Mesendoderm (in vitro differentiated cells): Measurements from ENCODE around the gene TENM4.

Experiments used
- DNase-seq: peaks from one replicate; pipeline ENCODE4 v3.0.0; 2013
- H2AK5ac ChIP-seq: 2 replicates; pipeline ENCODE4 v1.6.1; 2013; ENCODE audit warnings: low read length, inconsistent platforms
- H2BK120ac ChIP-seq: 2 replicates; pipeline ENCODE4 v1.6.1; 2013; ENCODE audit warnings: low read depth, mild to moderate bottlenecking, low read length, moderate library complexity, mixed read lengths
- H2BK15ac ChIP-seq: replicated peaks from 2 replicates; pipeline ENCODE4 v1.6.1; 2013; ENCODE audit warnings: low read depth, mild to moderate bottlenecking, moderate library complexity
- H2BK5ac ChIP-seq: 2 replicates; pipeline ENCODE4 v1.6.1; 2013; ENCODE audit warnings: low read length, inconsistent platforms
- H3K18ac ChIP-seq: 2 replicates; pipeline ENCODE4 v1.6.1; 2013; ENCODE audit warnings: mild to moderate bottlenecking, low read length, mixed read lengths
- H3K23ac ChIP-seq: one replicate; pipeline ENCODE4 v1.6.1; 2013; ENCODE audit warnings: low read length
- H3K27ac ChIP-seq: 2 replicates; pipeline ENCODE4 v1.5.1; 2013; ENCODE audit warnings: low read depth, mild to moderate bottlenecking, inconsistent platforms, low read length, moderate library complexity
- H3K27me3 ChIP-seq: 2 replicates; pipeline ENCODE4 v1.6.1; 2013; ENCODE audit warnings: low read length, control low read depth, mild to moderate bottlenecking, inconsistent platforms; ENCODE audit not compliant: insufficient read depth, poor library complexity
- H3K36me3 ChIP-seq: 2 replicates; pipeline ENCODE4 v1.6.1; 2013; ENCODE audit warnings: low read length, inconsistent platforms; ENCODE audit not compliant: control insufficient read depth, insufficient read depth
- H3K4ac ChIP-seq: one replicate; pipeline ENCODE4 v1.6.1; 2013; ENCODE audit warnings: low read depth, mild to moderate bottlenecking, low read length, moderate library complexity
- H3K4me1 ChIP-seq: 2 replicates; pipeline ENCODE4 v1.6.1; 2013; ENCODE audit warnings: low read depth, low read length, inconsistent platforms; ENCODE audit not compliant: control insufficient read depth
- H3K4me2 ChIP-seq: 2 replicates; pipeline ENCODE4 v1.6.1; 2013; ENCODE audit warnings: low read length
- H3K4me3 ChIP-seq: 2 replicates; pipeline ENCODE4 v1.5.1; 2013; ENCODE audit warnings: mild to moderate bottlenecking, low read length
- H3K56ac ChIP-seq: one replicate; pipeline ENCODE4 v1.6.1; 2013; ENCODE audit warnings: low read length
- H3K79me1 ChIP-seq: 2 replicates; pipeline ENCODE4 v1.6.1; 2013; ENCODE audit warnings: low read length, inconsistent platforms
- H3K79me2 ChIP-seq: 2 replicates; pipeline ENCODE4 v1.6.1; 2013; ENCODE audit warnings: mild to moderate bottlenecking, low read length; ENCODE audit not compliant: control insufficient read depth, insufficient read depth
- H3K9ac ChIP-seq: 2 replicates; pipeline ENCODE4 v1.6.1; 2013; ENCODE audit warnings: low read length, inconsistent platforms
- H4K5ac ChIP-seq: one replicate; pipeline ENCODE4 v1.6.1; 2013; ENCODE audit warnings: low read length
- H4K8ac ChIP-seq: one replicate; pipeline ENCODE4 v1.6.1; 2013; ENCODE audit warnings: low read depth, mild to moderate bottlenecking, control low read depth, low read length, moderate library complexity
- WGBS: extraction: QIAGEN DNeasy Blood & Tissue Kit; methylation state at CpG from one replicate; pipeline ENCODE4 v1.1.7; 2013; ENCODE audit warnings: low lambda C conversion rate, missing lambda C conversion rate; ENCODE audit not compliant: insufficient coverage; ENCODE audit errors: extremely low coverage; 5-methylcytosine and 5-hydroxymethylcytosine counted together

The TENM4 gene

DNA sequence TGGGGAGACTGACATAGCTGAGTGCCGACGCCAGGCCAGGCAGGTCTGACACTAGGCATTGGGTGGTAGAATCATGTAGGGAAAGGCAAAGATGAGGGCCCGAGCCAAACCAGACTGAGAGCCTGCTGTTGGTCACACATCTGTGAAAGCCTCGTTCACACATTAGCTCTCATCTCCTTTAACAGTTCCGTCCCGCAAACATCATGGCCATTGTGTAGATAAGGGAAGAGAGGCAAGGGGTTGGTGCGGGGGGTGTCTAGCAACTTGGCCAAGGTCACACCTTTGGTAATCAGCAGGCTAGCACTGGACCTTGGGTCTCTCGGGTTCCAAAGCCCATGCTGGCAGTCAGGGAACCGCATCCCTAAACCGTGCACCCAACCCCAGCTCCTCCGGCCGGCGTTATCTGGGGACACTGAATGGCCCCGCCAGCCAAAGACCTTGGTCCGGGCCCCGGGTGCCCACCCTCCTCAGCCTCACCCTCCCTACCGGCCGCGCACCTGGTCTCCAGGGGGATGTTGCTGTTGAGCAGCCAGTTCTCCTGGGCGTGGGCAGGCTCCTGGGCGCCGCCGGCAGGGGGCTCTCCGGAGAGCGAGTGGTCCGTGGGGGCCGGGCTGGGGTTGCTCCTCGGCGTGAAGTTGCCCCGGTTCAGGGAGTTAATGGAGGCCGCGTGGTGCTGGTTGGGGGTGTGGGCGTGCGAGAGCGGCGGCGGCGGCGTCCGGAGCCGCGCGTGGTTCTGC, 537.9 kb downstream of the TENM4 start:
- Histone ChIP-seq H4K5ac (no peak overlapping the region), H3K18ac (no peak overlapping the region), H4K8ac (no peak overlapping the region), H3K27ac (no peak overlapping the region), H2BK15ac (no peak overlapping the region), H3K4ac (peak overlapping the region; percentile 20), H3K36me3 (peaks cover 1% of the 10 kb centered on the region), H3K27me3 (no peaks in the 10 kb centered on the region), H3K4me1 (peaks cover 4% of the 10 kb centered on the region), H3K79me2 (no peaks in the 10 kb centered on the region), H3K79me1 (no peaks in the 10 kb centered on the region), H2BK120ac (no peak overlapping the region), H3K4me3 (no peak overlapping the region), H2AK5ac (no peak overlapping the region), H3K56ac (peak overlapping the region; percentile 35), H3K9ac (no peak overlapping the region), H3K23ac (no peak overlapping the region), H3K4me2 (no peak overlapping the region), H2BK5ac (peak overlapping the region; percentile 20)
- WGBS = no CpG with 5 or more reads among the region's 43 CpGs
- peak; percentile 93 for DNase-seq

GRCh38 chr11:78901831-78902230, 539.0 kb downstream of the TENM4 start:
- WGBS = no CpG with 5 or more reads among the region's 5 CpGs
- no peak for DNase-seq
- H2BK120ac ChIP-seq = no peak overlapping the region

DNA sequence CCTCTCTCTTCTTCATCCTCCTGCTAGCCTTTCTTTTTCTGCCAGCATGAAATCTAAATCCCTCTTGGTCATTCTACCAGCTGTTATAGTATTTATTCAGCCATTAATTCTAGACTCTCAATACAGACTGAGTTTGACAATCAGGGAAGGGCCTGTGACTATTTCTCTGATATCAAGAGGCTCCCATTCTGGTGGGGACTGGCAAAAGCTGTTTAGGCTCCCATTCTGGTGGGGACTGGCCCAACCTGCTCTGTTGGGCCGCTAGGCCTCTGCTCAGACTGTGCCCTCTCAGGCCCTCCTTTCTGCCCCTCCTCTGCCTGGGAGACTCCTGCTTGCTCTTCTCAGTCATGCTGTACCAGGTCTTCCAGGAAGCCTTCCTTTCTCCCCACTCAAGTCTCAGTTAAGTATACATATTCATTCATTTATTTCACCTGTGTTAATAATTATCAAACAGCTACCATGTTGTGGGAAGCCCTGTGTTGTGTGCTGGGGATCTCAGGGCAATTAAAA, 542.5 kb downstream of the TENM4 start:
- H2BK15ac ChIP-seq = no peak overlapping the region
- H2AK5ac ChIP-seq = no peak overlapping the region
- no peak overlapping the region for H3K4ac ChIP-seq
- WGBS = no CpG with 5 or more reads among the region's 1 CpG
- H3K9ac ChIP-seq = no peak overlapping the region
- H3K18ac ChIP-seq = no peak overlapping the region
- peaks cover 1% of the 10 kb centered on the region for H3K36me3 ChIP-seq
- no peak overlapping the region for H2BK120ac ChIP-seq
- H3K4me2 ChIP-seq = no peak overlapping the region
- no peak overlapping the region for H3K4me3 ChIP-seq
- no peak overlapping the region for H3K27ac ChIP-seq
- no peak overlapping the region for H3K56ac ChIP-seq
- no peak for DNase-seq
- H3K4me1 ChIP-seq = peaks cover 4% of the 10 kb centered on the region
- H3K23ac ChIP-seq = no peak overlapping the region
- H3K79me1 ChIP-seq = no peaks in the 10 kb centered on the region
- H3K27me3 ChIP-seq = no peaks in the 10 kb centered on the region
- H4K8ac ChIP-seq = no peak overlapping the region
- no peaks in the 10 kb centered on the region for H3K79me2 ChIP-seq
- H2BK5ac ChIP-seq = no peak overlapping the region
- no peak overlapping the region for H4K5ac ChIP-seq

More at GRCh38 chr11:78901831-78902230, 539.0 kb downstream of the TENM4 start:
- Histone ChIP-seq H3K4me3 (no peak overlapping the region), H4K5ac (no peak overlapping the region), H3K79me2 (no peaks in the 10 kb centered on the region), H3K27ac (no peak overlapping the region), H3K23ac (no peak overlapping the region), H3K4ac (no peak overlapping the region), H3K18ac (no peak overlapping the region), H4K8ac (no peak overlapping the region), H3K27me3 (no peaks in the 10 kb centered on the region), H3K56ac (no peak overlapping the region), H2BK15ac (no peak overlapping the region), H3K4me1 (peaks cover 4% of the 10 kb centered on the region), H3K79me1 (no peaks in the 10 kb centered on the region), H3K4me2 (no peak overlapping the region), H2AK5ac (no peak overlapping the region), H3K9ac (no peak overlapping the region), H2BK5ac (no peak overlapping the region), H3K36me3 (peaks cover 1% of the 10 kb centered on the region)

DNA sequence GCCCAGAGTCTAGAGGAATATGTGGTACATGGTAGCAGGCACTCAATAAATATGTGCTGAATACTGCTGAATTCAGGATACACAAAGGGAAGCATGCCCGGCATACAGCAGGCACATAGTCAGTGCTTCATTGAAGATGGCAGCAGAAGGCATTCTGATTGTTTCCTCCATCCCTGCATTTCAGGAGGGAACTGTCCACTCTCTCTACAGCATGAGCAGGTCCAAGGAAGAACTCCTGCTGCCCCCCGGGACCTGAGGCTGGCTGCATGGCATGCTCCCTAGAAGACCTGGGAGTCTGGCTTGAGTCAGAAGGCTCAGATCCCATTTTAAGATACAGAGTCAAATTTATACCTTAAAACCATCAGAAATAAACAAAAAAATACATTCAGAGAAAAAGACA, 546.8 kb downstream of the TENM4 start:
- no CpG with 5 or more reads among the region's 2 CpGs for WGBS
- Histone ChIP-seq H3K4me3 (no peak overlapping the region), H3K23ac (no peak overlapping the region), H3K18ac (no peak overlapping the region), H4K8ac (no peak overlapping the region), H3K4me1 (no peaks in the 10 kb centered on the region), H3K27me3 (no peaks in the 10 kb centered on the region), H3K56ac (no peak overlapping the region), H2BK5ac (no peak overlapping the region), H3K79me2 (no peaks in the 10 kb centered on the region), H2BK15ac (no peak overlapping the region), H3K9ac (no peak overlapping the region), H3K4me2 (no peak overlapping the region), H3K36me3 (no peaks in the 10 kb centered on the region), H3K79me1 (no peaks in the 10 kb centered on the region), H2AK5ac (no peak overlapping the region), H3K4ac (no peak overlapping the region), H4K5ac (no peak overlapping the region), H3K27ac (no peak overlapping the region), H2BK120ac (no peak overlapping the region)
- no peak for DNase-seq

DNA sequence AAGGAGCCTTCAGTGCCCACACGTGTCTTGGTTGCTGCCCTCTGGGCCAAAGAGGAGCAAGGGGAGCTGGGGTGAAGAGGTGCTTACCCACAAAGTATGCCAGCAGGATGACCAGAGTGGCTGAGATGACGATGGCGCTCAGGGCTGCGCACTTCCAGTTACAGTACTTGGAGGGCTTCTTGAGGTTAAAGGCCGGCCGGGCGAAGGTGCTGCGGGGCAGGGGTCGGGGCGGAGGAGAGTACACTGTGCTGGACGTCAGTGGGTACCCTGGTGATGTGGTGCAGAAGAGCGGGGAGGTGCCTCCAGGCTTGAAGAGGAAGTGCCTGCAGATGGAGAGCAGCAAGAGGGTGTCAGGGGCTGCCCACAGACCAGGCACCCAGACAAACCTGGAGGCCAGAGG, 551.1 kb downstream of the TENM4 start:
- no peak overlapping the region for H3K9ac ChIP-seq
- H4K5ac ChIP-seq = no peak overlapping the region
- no peak for DNase-seq
- no peak overlapping the region for H4K8ac ChIP-seq
- H3K23ac ChIP-seq = no peak overlapping the region
- H3K36me3 ChIP-seq = no peaks in the 10 kb centered on the region
- no peaks in the 10 kb centered on the region for H3K79me1 ChIP-seq
- WGBS = no CpG with 5 or more reads among the region's 12 CpGs
- no peak overlapping the region for H3K4me3 ChIP-seq
- H3K18ac ChIP-seq = no peak overlapping the region
- no peak overlapping the region for H2BK15ac ChIP-seq
- H2BK5ac ChIP-seq = no peak overlapping the region
- no peak overlapping the region for H2AK5ac ChIP-seq
- no peak overlapping the region for H3K4me2 ChIP-seq
- no peaks in the 10 kb centered on the region for H3K79me2 ChIP-seq
- no peaks in the 10 kb centered on the region for H3K27me3 ChIP-seq
- H3K27ac ChIP-seq = no peak overlapping the region
- no peak overlapping the region for H2BK120ac ChIP-seq
- no peak overlapping the region for H3K4ac ChIP-seq
- H3K4me1 ChIP-seq = no peaks in the 10 kb centered on the region
- no peak overlapping the region for H3K56ac ChIP-seq

- H2AK5ac ChIP-seq = no peak overlapping the region
- no CpG with 5 or more reads among the region's 3 CpGs for WGBS
- no peak overlapping the region for H4K5ac ChIP-seq
Measured at GRCh38 chr11:78886616-78887015, 554.2 kb downstream of the TENM4 start.

More at GRCh38 chr11:78886616-78887015, 554.2 kb downstream of the TENM4 start:
- Histone ChIP-seq H3K36me3 (no peaks in the 10 kb centered on the region), H3K27ac (no peak overlapping the region), H3K27me3 (no peaks in the 10 kb centered on the region), H4K8ac (no peak overlapping the region), H3K4me2 (no peak overlapping the region), H3K79me2 (no peaks in the 10 kb centered on the region), H3K56ac (no peak overlapping the region), H3K4me1 (no peaks in the 10 kb centered on the region), H2BK5ac (no peak overlapping the region), H3K18ac (no peak overlapping the region), H3K79me1 (no peaks in the 10 kb centered on the region), H3K4ac (no peak overlapping the region), H3K23ac (no peak overlapping the region), H3K9ac (no peak overlapping the region), H2BK120ac (no peak overlapping the region), H2BK15ac (no peak overlapping the region), H3K4me3 (no peak overlapping the region)
- DNase-seq = no peak
